T-helper 1 cell (primary cell): ENCODE measurements around the gene KDELR3.

Experiments
- DNase-seq, 5 donors: peaks; one replicate each; pipeline ENCODE4 v3.0.0-alpha.2; 2012 to 2020

Gene KDELR3

GRCh38 chr22:38484244-38484643, 16.3 kb downstream of the KDELR3 start:
- DNase-seq, result no peak

- no peak for DNase-seq
Observed at GRCh38 chr22:38485783-38486182, 17.9 kb downstream of the KDELR3 start.

DNA sequence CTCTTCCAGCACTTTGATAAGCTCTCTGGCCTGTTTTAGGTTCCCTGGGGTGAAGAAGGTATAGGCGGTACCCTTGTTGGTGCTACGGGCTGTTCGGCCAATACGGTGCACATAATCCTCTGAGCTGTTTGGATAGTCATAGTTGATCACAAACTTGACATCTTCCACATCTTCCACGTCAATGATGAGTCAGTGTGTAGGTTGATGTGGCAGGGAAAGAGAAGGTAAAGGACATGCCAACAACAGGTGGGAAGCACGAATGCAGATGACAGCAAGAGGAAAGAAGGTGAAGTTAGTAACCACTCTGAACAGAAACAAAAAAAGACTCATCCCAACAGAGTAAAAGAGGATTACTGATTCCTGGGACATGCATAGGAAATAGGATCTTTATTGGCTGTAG, 20.1 kb downstream of the KDELR3 start:
- DNase-seq, result no peak

DNA sequence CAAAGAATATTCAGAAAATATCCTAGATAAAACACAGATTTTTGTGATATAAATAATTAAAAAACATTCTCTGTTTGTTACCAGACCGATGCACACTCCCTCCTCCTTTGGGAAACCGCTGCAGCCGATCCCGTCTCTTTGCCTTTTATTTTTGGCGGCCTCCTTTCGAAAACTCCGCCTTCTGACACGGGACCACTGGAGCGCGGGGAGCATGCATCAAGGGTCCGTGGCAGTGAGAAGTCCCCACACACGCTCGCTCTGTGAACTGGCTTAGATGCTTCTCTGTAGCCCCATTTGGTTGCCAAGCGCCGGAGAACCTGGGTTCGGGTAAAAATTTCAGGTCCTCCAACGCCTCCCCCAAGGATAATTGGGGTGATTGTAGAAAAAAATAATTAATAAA, 21.2 kb downstream of the KDELR3 start:
- no peak for DNase-seq

DNA sequence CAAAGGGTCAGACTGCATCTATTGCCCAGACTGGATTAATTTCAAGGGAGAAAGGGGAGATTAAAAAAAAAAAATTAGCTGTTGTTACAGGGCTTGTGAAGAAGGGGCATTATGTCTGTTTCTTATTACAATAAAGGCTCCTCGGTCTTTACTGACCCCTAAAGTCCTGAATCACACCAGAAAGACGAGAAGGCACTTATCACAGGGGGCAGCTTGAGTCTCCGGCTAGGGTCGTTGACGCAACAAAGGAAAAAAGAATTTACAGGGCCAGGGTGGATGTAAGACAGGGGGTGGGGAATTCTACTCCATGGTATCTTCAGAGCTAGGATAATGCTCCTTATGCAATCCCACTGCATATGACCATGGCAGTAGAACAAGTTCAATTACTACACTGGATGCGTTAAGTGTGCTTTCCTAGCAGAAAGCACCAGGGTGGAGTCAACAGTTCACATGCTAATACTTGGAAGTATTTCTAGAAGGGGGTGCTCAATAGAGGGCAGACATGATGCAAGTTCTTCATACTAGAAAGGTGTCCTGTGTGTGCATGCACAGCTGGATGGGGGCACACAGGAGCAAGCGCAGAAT, 21.8 kb downstream of the KDELR3 start:
- no peak for DNase-seq

GRCh38 chr22:38490475-38490874, 22.6 kb downstream of the KDELR3 start:
- DNase-seq, result no peak

- no peak for DNase-seq
Observed at GRCh38 chr22:38490915-38491314, 23.0 kb downstream of the KDELR3 start.

- DNase-seq, result no peak
Observed at GRCh38 chr22:38491707-38492348, 23.9 kb downstream of the KDELR3 start.

DNA sequence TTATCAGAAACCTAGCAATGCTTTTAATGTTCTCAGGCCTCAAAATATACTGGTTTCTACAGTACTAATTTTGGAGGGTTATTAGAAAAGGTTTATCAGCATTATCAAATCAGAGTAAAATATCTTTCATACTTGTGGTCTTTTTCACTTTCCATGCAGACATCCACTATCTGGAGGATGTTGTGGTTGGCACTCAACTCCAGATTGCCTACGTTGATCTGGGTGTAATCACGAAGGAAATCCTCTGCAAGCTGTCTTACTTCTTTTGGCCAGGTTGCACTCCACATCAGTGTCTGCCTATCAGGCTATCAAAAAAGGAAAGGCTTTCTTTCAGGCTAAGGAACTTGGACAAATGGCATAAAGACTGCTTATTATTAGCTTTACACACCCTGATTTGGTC, 26.6 kb downstream of the KDELR3 start:
- DNase-seq, result peak in 1 of 5 donors; percentile 22

GRCh38 chr22:38494939-38495338, 27.0 kb downstream of the KDELR3 start:
- DNase-seq, result no peak

- peak in 1 of 5 donors; percentile 51 for DNase-seq
Observed at GRCh38 chr22:38497869-38498268, 30.0 kb downstream of the KDELR3 start.

DNA sequence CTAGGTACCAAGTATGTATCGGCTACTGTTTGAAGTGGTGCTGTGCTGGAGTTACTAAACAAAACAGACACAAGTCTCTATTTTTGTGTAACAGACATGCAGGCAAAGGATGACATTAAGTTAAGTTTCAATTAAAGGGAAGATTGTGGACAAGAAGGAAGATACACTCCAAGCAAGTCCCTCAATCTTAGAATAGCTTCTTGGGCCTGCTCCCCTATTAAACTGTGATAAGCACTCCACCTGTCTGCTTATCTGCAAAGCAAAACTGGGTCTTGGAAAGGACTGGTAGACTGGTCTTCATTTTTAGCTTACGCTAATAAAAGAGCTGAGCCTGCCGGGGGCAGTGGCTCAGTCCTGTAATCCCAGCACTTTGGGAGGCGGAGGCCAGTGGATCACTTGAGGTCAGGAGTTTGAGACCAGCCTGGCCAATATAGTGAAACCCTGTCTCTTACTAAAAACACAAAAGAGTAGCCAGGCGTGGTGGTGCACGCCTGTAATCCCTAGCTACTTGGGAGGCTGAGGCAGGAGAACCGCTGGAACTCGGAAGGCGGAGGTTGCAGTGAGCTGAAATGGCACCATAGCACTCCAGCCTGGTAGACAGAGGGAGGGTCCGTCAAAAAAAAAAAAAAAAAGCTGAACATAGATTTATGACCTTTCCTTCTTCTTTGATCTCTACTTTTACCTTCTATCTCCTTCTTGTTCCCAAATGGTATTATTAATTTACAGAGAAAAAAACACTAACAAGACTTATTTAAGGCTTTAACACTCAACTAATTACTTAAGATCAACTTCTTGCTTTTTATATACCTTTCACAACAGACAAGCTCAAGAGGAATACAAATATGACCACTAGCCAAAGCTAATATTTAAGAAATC, 34.1 kb downstream of the KDELR3 start:
- DNase-seq, result no peak

GRCh38 chr22:38503021-38503420, 35.1 kb downstream of the KDELR3 start:
- DNase-seq, result no peak

DNA sequence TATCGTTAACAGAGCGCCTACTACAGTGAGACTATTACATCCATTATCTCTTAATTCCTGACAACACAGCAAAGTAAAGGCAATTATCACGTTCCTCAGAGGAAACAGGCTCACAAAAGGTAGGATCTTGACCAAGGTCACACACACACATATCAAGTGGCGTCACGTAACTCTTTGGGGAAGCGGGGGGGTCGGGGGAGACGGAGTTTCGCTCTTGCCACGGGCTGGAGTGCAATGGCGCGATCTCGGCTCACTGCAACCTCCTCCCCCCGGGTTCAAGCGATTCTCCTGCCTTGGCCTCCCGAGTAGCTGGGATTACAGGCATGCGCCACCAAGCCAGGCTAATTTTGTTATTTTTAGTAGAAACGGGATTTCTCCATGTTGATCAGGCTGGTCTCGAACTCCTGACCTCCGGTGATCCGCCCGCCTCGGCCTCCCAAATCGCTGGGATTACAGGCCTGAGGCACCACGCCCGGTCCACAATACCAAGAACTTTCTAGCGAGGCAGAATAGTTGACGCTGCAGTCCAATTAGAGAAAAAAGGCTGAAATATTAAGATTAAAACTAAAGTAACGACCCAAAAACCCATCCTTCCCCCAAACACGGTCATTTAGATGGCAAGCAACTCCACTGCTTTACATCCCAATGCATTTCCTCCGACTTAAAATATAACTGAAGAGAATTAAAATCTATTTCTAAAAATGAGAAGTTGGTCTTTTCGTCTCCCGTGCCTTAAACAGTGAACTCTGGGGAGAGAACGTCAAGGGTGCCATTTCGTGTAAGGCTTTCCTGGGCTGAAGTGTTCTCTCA, 37.0 kb downstream of the KDELR3 start:
- DNase-seq, result peak; percentile 18 to 68 (median 42)

GRCh38 chr22:38505541-38506117, 37.7 kb downstream of the KDELR3 start:
- peak; percentile 24 to 53 (median 40) for DNase-seq

DNA sequence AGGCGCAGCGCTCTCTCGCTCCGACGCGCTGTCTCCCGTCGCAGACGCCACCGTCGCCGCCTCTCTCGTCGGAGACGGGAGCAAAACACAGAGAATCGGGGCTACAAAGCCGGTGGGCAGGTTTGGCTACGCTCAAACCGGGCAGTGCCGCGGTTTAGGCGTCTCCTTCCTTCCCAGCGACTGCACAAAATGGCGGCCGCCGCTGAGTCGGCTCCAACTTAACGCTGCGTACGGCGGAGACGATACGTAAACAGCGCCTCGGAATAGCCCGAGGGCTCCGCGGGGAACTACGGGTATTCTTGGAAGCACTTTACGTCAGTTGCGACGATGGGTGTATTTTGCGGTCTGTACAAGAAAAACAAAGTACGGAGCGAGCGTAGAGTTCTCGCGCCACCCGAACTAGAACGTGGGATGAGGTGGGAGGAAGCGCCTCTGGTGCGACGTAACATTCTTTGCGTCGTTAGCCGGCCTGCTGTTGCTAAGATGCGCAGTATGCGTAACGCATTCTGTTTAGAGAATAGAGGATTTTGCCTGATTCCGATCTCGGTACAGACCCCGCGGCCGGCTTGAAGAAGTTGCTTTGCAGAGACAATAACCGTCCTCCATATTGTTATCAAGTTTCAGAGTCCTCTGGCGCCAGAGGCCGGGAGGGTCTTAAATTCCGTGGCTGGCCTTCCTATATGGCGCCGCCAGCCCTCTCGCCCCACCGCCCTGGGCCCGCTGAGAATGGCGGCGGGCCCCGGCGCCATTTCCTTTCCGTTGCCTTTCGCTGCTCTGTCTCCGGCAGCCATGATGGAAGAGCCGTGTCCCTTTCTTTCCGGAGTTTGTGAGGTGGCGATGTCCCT, 38.4 kb downstream of the KDELR3 start, which contains the start of gene DDX17:
Gene DDX17, minus strand, starts transcription at position 194 of the 845 bp plus-strand sequence.
- DNase-seq, result peak; percentile 81 to 98 (median 87)

- DNase-seq, result no peak
Observed at GRCh38 chr22:38510416-38510970, 42.6 kb downstream of the KDELR3 start.

- DNase-seq, result peak in 4 of 5 donors; percentile 12 to 56 (median 17)
Observed at GRCh38 chr22:38513063-38513462, 45.2 kb downstream of the KDELR3 start.

- no peak for DNase-seq
Observed at GRCh38 chr22:38518620-38519019, 50.7 kb downstream of the KDELR3 start.

GRCh38 chr22:38519453-38520250, 51.8 kb downstream of the KDELR3 start:
- no peak for DNase-seq
